ENCODE measurements around the gene NEK1.

NEK1 gene

DNA sequence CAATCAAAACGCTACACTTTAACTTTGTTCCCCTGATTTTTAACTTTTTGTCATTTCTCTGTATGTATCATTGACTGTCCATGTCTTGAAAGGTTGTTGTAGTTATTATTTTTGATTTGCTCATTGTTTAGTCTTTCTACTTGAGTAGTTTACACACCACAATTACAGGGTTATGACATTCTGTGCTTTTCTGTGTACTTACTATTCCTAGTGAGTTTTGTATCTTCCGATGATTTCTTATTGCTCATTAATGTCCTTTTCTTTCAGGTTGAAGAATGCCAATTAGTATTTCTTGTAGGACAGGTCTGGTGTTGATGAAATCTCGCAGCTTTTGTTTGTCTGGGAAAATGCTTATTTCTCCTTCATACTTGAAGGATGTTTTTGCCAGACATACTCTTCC is 252.4 kb downstream of the NEK1 start:
- H3K4me3 ChIP-seq = no peak overlapping the region
- no peak for DNase-seq (ENCODE audit: low spot score)
- TF ChIP-seq, protein P1, sequence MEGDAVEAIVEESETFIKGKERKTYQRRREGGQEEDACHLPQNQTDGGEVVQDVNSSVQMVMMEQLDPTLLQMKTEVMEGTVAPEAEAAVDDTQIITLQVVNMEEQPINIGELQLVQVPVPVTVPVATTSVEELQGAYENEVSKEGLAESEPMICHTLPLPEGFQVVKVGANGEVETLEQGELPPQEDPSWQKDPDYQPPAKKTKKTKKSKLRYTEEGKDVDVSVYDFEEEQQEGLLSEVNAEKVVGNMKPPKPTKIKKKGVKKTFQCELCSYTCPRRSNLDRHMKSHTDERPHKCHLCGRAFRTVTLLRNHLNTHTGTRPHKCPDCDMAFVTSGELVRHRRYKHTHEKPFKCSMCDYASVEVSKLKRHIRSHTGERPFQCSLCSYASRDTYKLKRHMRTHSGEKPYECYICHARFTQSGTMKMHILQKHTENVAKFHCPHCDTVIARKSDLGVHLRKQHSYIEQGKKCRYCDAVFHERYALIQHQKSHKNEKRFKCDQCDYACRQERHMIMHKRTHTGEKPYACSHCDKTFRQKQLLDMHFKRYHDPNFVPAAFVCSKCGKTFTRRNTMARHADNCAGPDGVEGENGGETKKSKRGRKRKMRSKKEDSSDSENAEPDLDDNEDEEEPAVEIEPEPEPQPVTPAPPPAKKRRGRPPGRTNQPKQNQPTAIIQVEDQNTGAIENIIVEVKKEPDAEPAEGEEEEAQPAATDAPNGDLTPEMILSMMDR (IDR thresholded peaks at IDR 0.05) = no peak
- no peak overlapping the region for H3K27ac ChIP-seq

GRCh38 chr4:169352360-169352759 is 260.0 kb downstream of the NEK1 start:
- TF ChIP-seq, protein P1 (IDR thresholded peaks at IDR 0.05) = no peak
- Histone ChIP-seq H3K27ac (no peak overlapping the region), H3K4me3 (no peak overlapping the region)
- no peak for DNase-seq (ENCODE audit: low spot score)

- no peak for DNase-seq (ENCODE audit: low spot score)
- no peak overlapping the region for H3K4me3 ChIP-seq
- TF ChIP-seq, protein P1 (IDR thresholded peaks at IDR 0.05) = no peak
- H3K27ac ChIP-seq = no peak overlapping the region
Measured at GRCh38 chr4:169351872-169352271, 260.5 kb downstream of the NEK1 start.

DNA sequence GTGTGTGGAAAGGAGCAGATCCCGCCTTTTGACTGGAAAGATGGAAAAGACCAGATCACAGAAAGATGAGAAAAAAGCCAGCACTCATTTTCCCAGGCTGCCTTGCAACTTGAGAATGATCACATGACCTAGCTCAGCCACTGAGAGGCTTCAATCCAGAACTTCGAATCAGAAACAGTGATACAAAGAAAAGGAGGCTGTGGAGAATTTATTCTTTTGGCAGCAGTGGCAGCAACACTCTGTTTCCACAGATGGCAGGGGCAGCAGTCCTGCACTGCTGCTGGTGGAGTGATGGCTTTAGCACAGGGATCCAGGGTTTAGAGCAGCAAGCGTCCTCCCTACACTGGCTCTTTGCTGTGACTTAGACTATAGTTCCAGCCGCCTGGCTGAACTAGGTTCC is 263.8 kb downstream of the NEK1 start:
- no peak for DNase-seq (ENCODE audit: low spot score)
- Histone ChIP-seq H3K27ac (no peak overlapping the region), H3K4me3 (no peak overlapping the region)
- TF ChIP-seq, protein P1 (IDR thresholded peaks at IDR 0.05) = no peak

DNA sequence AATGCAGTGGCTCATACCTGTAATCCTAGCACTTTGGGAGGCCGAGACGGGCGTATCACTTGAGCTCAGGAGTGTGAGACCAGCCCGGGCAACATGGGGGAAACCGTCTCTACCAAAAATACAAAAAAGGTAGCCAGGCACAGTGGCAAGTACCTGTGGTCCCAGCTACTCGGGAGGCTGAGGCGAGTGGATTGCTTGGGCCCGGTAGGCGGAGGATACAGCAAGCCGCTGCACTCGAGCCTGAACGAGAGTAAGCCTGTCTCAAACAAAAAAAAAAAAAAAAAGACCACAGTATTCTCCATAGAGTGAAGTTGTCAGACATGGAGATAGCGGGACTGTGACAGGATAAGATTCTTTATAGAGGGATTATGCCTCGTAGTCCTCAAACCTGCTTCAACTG is 265.5 kb downstream of the NEK1 start:
- TF ChIP-seq, protein P1 (IDR thresholded peaks at IDR 0.05) = no peak
- DNase-seq (ENCODE audit: low spot score) = no peak

GRCh38 chr4:169345316-169345721 is 267.1 kb downstream of the NEK1 start:
- TF ChIP-seq, protein P1 (IDR thresholded peaks at IDR 0.05) = no peak
- no peak overlapping the region for H3K27ac ChIP-seq
- no peak overlapping the region for H3K4me3 ChIP-seq
- no peak for DNase-seq (ENCODE audit: low spot score)

More for the DNA sequence above, 265.5 kb downstream of the NEK1 start:
- no peak overlapping the region for H3K4me3 ChIP-seq
- no peak overlapping the region for H3K27ac ChIP-seq
